Nucleus accumbens (tissue), 56 donors: ENCODE data around the gene ADRA2C.

Source experiments
- DNase-seq, 56 donors: peaks; one replicate each; lab custom pipeline; 2025; lab: John Stamatoyannopoulos, UW

ADRA2C gene

GRCh38 chr4:3766036-3766784 lies at the start of gene ADRA2C:
Gene ADRA2C, plus strand, starts transcription at chr4:3766385. Its CDS starts 222 bp downstream, at chr4:3766607.
- peak in 13 of 56 donors; percentile 6 to 54 (median 27) for DNase-seq

GRCh38 chr4:3716631-3717235 lies 49.5 kb upstream of the ADRA2C start:
- DNase-seq = no peak

GRCh38 chr4:3717241-3717640 lies 48.9 kb upstream of the ADRA2C start:
- no peak for DNase-seq

GRCh38 chr4:3718462-3718861 lies 47.7 kb upstream of the ADRA2C start:
- no peak for DNase-seq

- DNase-seq = no peak
Measured at GRCh38 chr4:3719191-3719590, 47.0 kb upstream of the ADRA2C start.

GRCh38 chr4:3719836-3720235 lies 46.3 kb upstream of the ADRA2C start:
- no peak for DNase-seq

- DNase-seq = no peak
Measured at GRCh38 chr4:3720466-3720865, 45.7 kb upstream of the ADRA2C start.

- DNase-seq = no peak
Measured at GRCh38 chr4:3721186-3721585, 45.0 kb upstream of the ADRA2C start.

GRCh38 chr4:3721627-3722026 lies 44.6 kb upstream of the ADRA2C start:
- peak in 32 of 56 donors; percentile 7 to 71 (median 40) for DNase-seq

GRCh38 chr4:3722446-3723231 lies 43.5 kb upstream of the ADRA2C start:
- peak in 2 of 56 donors; percentile 24 to 36 for DNase-seq

- DNase-seq = peak in 3 of 56 donors; percentile 10 to 51 (median 17)
Measured at GRCh38 chr4:3723232-3723642, 42.9 kb upstream of the ADRA2C start.

- DNase-seq = peak in 5 of 56 donors; percentile 19 to 38 (median 30)
Measured at GRCh38 chr4:3724319-3725231, 41.6 kb upstream of the ADRA2C start.

- no peak for DNase-seq
Measured at GRCh38 chr4:3725936-3726870, 40.0 kb upstream of the ADRA2C start.

GRCh38 chr4:3727847-3728469 lies 38.2 kb upstream of the ADRA2C start:
- no peak for DNase-seq

- no peak for DNase-seq
Measured at GRCh38 chr4:3729188-3729881, 36.9 kb upstream of the ADRA2C start.

GRCh38 chr4:3729882-3730226 lies 36.3 kb upstream of the ADRA2C start:
- no peak for DNase-seq

- no peak for DNase-seq
Measured at GRCh38 chr4:3730422-3731190, 35.6 kb upstream of the ADRA2C start.
